CD4-positive, alpha-beta T cell treated with Interleukin-17A for 4 hours (primary cell): Measurements from ENCODE around the gene AMZ2.
"Not testable (repeated sequence)": the region's sequence is repeated elsewhere in the genome, so short reads cannot be mapped to it uniquely, and the experiment has no call there.

Experiments
- DNase-seq: peaks from one replicate; pipeline ENCODE4 v3.0.0-alpha.2; 2020; ENCODE audit warnings: mixed read lengths

The AMZ2 gene

GRCh38 chr17:68255151-68255550 is 7.3 kb downstream of the AMZ2 start:
- DNase-seq: no peak

- DNase-seq: no peak
These were observed 8.1 kb downstream of the AMZ2 start for GRCh38 chr17:68255731-68256538.

DNA sequence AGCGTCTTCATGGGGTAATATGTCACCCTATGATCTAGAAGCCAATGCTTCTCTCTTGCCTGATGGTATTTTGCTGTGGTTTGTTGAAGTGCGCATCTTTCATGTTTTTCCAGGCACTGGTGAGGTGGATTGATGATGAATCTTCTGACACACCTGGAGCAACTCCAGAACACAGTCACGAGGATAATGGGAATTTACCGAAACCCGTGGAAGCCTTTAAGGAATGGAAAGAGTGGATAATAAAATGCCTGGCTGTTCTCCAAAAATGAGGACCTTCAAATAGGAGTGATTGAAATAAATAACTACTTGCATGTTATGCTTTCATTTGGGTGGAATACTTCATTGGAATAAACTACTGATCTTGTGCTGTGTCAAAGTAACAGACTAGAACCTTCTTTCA is 8.9 kb downstream of the AMZ2 start:
- DNase-seq: not testable (repeated sequence)

GRCh38 chr17:68257934-68258333 is 10.1 kb downstream of the AMZ2 start:
- DNase-seq: no peak

DNA sequence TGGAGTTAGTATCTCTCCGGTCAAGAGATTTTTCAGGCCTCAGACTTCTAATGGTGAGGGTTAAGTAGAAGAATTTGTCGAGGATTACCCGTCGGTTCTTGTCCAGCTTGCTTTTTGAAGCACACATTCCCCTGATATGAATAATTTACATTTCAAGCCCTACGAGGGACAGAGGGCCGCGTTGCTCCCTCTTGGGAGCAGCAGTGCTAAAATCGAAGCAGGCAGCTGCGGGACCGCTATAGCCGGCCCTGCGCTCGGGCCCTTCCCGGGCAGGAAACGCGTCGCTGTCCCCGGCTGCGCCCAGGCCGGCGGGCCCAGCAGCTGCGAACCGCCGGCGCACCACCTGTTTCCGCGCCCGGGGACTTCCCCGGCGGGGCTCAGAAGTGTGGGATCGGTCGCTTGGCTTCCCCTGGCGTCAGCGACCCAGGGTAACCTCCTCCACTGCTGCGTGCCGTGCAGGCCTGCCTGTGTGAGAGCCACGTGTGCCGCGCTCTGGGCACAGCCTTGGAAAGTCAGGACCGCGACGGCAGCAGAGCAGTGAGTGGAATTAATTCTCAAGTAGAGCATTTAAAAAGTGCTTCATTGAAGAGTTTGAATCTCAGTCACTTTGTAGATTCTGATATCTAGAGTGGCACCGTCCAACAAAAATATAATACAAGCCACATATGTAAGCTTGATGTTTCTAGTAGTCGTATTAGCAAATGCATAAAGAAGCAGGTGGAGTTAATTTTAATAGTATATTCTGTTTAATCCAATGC is 11.2 kb downstream of the AMZ2 start:
- peak; percentile 79 for DNase-seq

- DNase-seq: not testable (repeated sequence)
These were observed 11.8 kb downstream of the AMZ2 start for GRCh38 chr17:68259648-68259951.

DNA sequence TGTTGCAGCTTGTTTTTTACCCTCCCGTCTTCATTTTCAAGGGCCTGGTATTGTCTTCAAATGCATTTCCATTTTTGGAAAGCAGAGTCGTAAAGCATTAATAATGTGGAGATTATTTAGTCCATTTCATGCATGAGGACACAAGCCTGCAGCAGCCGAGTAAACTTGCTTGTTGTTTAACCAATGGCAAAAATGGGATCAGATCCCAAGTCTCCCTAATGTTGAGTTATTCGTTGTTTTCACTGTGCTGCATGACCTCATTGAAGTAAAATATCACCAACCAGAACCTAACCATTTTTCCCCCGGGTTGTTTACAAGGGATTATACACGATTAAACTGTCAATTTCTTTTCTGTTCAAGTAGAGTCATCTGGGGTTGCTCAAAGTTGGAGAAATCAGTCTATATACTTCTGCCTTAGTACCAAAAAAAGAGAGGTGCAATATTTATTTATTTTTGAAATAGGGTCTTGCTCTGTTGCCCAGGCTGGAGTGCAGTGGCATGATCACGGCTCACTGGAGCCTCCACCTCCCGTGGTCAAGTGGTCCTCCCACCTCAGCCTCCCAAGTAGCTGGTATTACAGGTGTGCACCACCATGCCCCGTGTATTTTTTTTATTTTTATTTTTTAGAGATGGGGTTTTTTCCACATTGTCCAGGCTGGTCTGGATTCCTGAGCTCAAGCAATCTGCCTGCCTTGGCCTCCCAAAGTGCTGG is 12.4 kb downstream of the AMZ2 start:
- DNase-seq: no peak

- not testable (repeated sequence) for DNase-seq
These were observed 14.6 kb downstream of the AMZ2 start for GRCh38 chr17:68262467-68262866.

GRCh38 chr17:68263101-68263681 is 15.3 kb downstream of the AMZ2 start:
- not testable (repeated sequence) for DNase-seq

GRCh38 chr17:68265833-68266232 is 18.0 kb downstream of the AMZ2 start:
- not testable (repeated sequence) for DNase-seq

DNA sequence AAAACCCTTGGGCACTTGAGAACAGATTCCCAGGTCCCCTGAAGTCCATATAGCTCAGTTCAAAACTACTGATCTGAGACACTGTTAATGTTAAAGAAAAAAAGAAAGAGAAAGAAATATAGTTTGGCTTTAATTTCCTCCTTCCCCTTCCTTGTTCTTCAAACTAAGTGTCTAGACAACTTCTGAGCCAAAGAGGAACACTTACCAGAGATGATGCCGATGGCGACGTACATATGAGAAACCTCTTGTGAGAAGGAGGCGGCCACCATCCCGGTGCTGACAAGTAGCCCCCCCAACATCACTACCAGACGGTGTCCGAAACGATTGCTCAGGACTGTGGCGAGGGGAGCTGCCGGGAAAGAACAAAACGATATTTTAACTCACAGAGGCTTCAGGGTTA is 25.9 kb downstream of the AMZ2 start:
- DNase-seq: no peak

GRCh38 chr17:68276339-68276738 is 28.5 kb downstream of the AMZ2 start:
- DNase-seq: not testable (repeated sequence)

- no peak for DNase-seq
These were observed 30.0 kb downstream of the AMZ2 start for GRCh38 chr17:68277807-68278206.

- not testable (repeated sequence) for DNase-seq
These were observed 34.1 kb downstream of the AMZ2 start for GRCh38 chr17:68281965-68282364.

- no peak for DNase-seq
These were observed 40.5 kb downstream of the AMZ2 start for GRCh38 chr17:68288375-68288774.

DNA sequence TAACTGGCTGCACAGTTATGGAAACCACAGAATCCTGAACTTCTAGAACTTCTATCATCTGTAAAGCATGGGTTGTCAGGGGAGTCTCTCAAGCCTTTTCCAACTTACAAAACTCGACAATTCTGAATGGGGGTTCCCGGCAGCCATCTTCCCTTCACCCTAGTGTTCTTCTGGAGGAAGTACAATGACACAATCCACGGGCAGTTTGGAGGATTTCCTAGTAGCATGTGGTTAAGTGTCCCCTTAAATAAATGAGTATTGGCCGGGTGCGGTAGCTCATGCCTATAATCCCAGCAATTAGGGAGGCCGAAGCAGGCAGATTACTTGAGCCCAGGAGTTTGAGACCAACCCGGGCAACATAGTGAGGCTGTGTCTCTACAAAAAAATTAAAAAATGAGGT is 41.0 kb downstream of the AMZ2 start:
- no peak for DNase-seq

DNA sequence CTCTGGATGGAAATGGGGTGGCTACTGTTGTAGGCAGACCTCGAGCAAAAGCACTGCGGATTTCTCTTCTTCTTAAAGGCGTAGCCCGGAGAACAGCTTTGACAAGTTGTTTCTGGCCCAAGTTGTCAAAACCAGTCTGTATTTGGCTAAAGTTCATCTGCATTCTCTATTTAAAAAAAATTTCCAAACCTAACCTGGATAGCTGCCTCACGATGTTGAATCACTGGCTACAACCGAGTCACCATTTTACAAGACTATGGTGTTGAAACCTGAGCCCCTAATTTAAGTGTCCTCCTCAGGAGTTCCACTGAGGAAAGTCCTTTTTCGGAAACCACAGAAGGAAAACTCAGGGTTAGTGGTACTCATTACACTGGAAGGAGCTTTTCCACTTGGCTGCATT is 41.6 kb downstream of the AMZ2 start:
- DNase-seq: no peak

- no peak for DNase-seq
These were observed 42.1 kb downstream of the AMZ2 start for GRCh38 chr17:68289936-68290267.

DNA sequence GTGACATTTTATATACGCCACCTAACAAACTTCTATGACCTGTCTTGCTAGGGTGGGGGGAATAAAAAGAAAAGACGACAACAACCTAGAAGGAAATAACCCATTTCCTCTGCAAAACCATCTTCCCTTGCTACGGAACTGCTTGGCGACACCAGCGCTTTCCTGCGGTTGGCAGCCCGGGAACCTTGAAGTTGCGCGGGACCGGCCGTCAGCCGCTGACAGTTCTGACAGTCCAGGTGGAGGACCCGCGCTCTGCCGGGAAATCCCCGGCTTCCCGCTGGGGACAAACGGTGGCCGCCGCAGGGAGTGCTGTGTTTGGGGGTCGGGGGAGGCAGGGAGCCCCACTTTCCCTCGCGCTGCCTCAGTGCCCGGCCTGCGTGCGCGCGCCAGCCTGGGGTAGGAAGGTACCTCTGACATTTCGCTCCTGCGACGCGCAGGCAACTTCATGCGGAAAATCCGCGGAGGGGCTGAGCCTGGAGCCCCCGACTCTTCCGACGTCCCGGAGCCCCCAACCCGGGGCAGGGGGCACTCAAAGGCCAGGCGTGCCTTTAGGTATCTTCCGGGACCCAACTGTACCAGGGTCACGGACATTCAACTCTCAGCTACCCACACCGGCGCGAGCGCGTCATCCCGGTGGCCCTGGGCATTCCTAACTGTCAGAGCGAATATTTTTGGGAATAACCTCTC is 42.6 kb downstream of the AMZ2 start:
- DNase-seq: peak; percentile 60

DNA sequence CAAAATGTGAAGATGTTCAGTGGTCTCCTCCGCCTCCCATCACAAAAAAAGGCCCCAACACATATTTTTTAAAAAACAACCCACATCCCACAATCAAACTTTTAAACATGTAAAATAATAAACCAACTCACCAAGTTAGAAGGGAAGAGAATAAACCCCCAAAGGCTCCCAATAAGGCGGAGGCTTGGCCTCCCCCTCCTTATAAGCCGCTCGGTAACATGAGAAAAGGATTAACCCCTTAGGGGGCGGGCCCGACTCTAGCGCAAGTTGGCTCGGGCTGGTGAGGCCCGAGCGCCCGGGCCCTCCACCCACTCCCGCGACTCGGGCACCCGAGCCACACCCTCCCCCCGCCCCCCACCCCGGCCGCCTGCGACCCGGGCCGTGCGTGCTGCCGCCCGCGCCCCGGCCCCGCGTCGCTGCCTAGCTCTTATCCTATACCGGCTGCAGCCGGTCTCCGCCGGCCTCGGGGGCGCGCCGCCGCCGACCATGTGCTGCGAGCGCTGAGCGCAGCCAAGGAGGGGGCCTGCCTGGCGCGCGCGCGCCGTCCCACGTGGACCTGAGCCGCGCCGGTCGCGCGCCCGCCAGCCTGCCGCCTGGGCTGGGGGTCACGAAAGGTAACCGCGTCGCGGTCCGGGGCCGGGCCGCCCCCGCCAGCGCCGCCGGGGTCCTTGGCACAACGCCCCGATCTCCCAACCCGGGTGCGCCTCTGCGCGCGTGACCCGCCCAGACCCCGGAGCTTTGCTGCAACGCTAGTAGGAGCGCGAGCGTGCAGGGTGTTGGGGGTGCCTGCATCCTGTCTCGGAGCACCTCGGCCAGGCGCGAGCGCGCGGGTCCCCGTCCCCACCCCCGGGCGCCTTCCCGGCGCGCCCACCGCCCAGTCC is 43.4 kb downstream of the AMZ2 start, which contains the start of the genes ARSG and SLC16A6:
TSS of gene ARSG (plus strand) at position 541 of the 881 bp plus-strand sequence. CDS start 15,999 bp downstream, outside the sequence.
TSS of gene SLC16A6 (minus strand) at position 173 of the 881 bp plus-strand sequence. CDS start 12,807 bp downstream, outside the sequence.
- DNase-seq: peak; percentile 77
